Embryonic facial prominence (tissue), 1 donor: Measurements from ENCODE around the gene KNTC1.
A peak's percentile ranks its signal among the peaks of the same experiment; 100 is the strongest.
"Not testable (repeated sequence)": the region's sequence is repeated elsewhere in the genome, so short reads cannot be mapped to it uniquely, and the experiment has no call there.

Experiments
- DNase-seq: peaks from one replicate; pipeline ENCODE4 v3.0.0-alpha.2; 2016; ENCODE audit errors: extremely low spot score

The KNTC1 gene, protein sequence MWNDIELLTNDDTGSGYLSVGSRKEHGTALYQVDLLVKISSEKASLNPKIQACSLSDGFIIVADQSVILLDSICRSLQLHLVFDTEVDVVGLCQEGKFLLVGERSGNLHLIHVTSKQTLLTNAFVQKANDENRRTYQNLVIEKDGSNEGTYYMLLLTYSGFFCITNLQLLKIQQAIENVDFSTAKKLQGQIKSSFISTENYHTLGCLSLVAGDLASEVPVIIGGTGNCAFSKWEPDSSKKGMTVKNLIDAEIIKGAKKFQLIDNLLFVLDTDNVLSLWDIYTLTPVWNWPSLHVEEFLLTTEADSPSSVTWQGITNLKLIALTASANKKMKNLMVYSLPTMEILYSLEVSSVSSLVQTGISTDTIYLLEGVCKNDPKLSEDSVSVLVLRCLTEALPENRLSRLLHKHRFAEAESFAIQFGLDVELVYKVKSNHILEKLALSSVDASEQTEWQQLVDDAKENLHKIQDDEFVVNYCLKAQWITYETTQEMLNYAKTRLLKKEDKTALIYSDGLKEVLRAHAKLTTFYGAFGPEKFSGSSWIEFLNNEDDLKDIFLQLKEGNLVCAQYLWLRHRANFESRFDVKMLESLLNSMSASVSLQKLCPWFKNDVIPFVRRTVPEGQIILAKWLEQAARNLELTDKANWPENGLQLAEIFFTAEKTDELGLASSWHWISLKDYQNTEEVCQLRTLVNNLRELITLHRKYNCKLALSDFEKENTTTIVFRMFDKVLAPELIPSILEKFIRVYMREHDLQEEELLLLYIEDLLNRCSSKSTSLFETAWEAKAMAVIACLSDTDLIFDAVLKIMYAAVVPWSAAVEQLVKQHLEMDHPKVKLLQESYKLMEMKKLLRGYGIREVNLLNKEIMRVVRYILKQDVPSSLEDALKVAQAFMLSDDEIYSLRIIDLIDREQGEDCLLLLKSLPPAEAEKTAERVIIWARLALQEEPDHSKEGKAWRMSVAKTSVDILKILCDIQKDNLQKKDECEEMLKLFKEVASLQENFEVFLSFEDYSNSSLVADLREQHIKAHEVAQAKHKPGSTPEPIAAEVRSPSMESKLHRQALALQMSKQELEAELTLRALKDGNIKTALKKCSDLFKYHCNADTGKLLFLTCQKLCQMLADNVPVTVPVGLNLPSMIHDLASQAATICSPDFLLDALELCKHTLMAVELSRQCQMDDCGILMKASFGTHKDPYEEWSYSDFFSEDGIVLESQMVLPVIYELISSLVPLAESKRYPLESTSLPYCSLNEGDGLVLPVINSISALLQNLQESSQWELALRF (N-terminal part only)

DNA sequence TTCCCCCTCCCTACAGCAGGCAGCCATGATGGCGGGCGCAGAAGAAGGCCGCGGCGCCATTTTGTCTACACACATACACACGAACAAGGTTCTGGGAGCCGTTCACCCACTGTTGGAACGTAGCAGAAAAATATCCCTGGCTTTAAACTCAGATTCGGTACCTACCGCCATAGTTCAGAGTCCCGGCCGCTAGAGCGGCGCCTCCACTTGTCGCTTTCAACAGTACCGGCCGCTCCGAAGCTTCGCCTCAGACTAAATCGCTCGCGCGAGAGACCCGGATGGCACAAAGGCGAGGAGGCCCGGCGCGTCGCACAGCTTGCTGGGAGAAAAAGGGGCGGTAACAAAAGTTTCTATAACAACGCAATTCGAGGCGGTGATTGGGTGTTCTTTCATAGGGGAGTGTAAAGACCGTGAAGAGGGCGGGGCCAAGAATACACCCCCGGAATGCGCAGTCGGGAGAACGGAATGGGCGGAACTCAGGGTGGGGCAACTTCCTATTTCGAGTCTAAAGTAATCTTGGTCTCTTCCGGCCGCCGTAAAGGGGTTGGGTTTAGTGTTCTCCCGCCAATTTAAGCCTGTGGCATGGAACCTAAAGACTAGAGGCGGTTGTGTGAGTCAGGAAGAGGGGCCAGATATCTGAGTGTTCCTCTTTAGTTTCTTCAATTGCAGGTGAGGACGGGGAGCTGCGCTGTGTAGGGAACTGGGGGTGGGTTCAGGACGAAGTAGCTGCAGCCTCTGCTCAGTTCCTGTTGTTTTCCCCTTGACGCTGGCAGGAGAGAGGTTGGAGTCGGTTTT lies at the start of gene KNTC1, which contains the start of gene RSRC2:
KNTC1 (plus strand) TSS at position 567 of the 795 bp plus-strand sequence. CDS start 2,815 bp downstream, outside the sequence.
RSRC2 (minus strand) TSS at position 254 of the 795 bp plus-strand sequence; CDS start at position 171, 83 bp downstream.
- peak; percentile 100 for DNase-seq

GRCh38 chr12:122480753-122481152 lies 46.3 kb upstream of the KNTC1 start:
- no peak for DNase-seq

DNA sequence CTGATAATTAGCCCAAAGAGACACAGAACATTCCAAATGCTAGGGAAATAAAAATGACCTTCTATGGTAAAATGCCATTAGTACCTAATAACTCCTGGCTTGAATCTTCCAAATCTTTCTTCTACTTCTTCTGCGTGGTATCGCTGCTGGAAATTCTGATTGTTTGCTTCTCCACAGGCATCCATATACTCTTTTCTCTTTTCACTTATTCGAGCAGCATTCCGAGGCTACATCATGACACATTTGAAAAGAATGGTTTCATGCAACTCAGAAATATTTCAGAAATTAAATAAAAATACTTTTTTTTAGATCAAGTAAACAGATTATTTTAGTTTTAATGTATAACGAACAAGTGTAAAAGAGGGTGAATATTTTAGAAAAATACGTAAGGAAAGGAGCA lies 45.2 kb upstream of the KNTC1 start:
- no peak for DNase-seq

- no peak for DNase-seq
These were observed 43.1 kb upstream of the KNTC1 start for GRCh38 chr12:122483969-122484368.

GRCh38 chr12:122484385-122484784 lies 42.7 kb upstream of the KNTC1 start:
- not testable (repeated sequence) for DNase-seq

DNA sequence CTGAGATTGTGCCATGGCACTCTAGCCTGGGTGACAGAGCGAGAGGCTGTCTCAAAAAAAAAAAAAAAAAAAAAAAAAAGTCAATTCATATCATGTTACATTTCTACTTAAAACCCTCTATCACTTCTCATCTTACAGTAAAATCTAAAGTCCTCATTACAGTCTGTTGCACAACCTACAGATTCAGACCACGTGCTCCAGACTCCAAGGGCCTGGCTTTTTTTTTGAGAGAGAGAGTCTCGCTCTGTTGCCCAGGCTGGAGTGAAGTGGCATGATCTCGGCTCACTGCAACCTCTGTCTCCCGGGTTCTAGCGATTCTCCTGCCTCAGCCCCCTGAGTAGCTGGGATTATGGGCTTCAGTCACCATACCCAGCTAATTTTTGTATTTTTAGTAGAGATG lies 40.7 kb upstream of the KNTC1 start:
- not testable (repeated sequence) for DNase-seq

GRCh38 chr12:122486805-122487426 lies 40.1 kb upstream of the KNTC1 start:
- no peak for DNase-seq

- DNase-seq: not testable (repeated sequence)
These were observed 39.2 kb upstream of the KNTC1 start for GRCh38 chr12:122487807-122488206.

DNA sequence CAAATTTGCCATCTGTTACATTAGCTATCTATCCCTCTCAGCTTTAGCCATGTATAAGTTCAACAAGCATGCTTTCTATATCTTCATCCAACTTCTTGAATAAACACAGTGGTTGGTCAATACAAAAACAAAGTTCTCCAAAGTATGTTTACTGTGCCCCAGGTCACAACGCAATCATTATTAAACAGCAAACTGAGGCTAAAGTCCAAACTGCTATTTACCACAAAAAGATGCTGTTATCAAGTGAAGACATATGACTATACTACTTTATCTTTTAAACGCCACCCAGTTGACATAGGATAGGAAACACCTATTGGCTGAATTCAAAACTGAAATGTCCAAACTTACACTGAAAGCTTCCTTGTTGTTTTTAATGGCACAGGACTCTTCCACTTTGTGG lies 38.0 kb upstream of the KNTC1 start:
- DNase-seq: no peak

GRCh38 chr12:122491991-122492390 lies 35.1 kb upstream of the KNTC1 start:
- no peak for DNase-seq

- not testable (repeated sequence) for DNase-seq
These were observed 33.8 kb upstream of the KNTC1 start for GRCh38 chr12:122493222-122493621.

DNA sequence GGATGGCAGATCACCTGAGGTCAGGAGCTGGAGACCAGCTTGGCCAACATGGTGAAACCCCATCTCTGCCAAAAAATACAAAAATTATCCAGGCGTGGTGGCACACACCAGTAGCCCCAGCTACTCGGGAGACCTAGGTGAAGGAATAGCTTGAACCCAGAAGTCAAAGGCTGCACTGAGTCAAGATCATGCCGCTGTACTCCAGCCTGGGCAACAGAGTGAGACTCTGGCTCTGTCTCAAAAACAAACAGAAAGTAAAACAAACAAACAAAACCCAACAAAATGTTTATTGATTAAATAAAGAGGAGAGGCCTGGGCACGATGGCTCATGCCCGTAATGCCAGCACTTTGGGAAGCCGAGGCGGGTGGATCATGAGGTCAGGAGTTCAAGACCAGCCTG lies 31.8 kb upstream of the KNTC1 start:
- DNase-seq: no peak

GRCh38 chr12:122499991-122500684 lies 26.9 kb upstream of the KNTC1 start:
- no peak for DNase-seq

GRCh38 chr12:122500685-122501488 lies 26.2 kb upstream of the KNTC1 start, which contains the start of gene ZCCHC8:
Gene ZCCHC8 (minus strand): TSS chr12:122500932. CDS start chr12:122500840, 92 bp downstream.
- DNase-seq: peak; percentile 97

DNA sequence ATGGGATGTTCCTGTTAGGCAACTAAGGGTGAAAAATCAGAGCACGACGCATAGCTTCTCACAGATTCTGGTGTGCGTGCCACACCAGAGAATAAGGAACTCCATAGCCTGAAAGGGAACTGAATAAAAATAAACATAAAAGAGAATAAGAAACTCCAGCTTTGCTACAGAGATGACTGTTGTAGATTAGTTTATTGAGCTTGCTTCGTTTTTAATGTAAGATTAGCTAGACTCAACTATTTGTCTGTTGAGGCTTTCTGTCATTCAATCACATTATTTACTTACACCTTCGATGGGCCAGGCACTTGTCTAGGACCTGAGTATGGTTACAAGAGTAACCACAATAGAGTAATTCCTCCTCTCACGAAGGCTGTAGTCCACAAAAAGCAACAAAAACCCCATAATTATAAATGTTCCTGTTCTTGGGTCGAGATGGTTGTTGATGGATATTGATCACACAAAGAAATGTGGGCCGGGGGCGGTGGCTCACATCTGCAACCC lies 25.5 kb upstream of the KNTC1 start:
- no peak for DNase-seq

DNA sequence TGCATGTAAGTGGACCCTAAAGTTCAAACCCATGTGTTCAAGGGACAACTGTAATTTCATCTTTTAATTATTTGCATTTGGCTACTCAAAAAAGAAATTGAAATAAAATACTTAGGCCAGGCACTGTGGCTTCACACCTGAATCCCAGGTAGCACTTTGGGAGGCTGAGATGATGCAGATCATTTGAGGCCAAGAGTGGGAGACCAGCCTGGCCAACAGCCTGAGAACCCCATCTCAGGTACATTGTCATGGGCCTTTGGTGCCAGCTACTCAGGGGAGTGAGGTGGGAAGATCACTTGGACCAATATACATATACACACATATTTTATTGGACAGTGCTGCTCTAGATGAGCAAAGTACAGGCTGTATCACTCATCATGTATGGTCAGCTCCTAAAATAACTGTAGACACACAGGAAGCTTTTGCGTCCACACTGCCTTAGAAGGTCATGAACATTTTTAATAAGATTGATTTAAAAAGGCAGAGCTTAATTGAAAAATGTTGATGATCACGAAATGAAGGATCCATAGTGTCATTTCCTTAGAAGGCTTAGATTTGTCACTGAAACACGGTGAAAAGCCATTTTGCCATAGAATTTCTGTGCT lies 23.8 kb upstream of the KNTC1 start:
- DNase-seq: no peak

- no peak for DNase-seq
These were observed 23.1 kb upstream of the KNTC1 start for GRCh38 chr12:122503783-122504590.
